Measurements from ENCODE around the gene RALA. TPM values are rescaled to one million over a fixed set of nuclear protein-coding genes. Genes with fewer than 3 reads are reported as not detected.

RALA gene
- total RNA-seq, 1 experiment from 2014 or later, result 36.8 TPM

DNA sequence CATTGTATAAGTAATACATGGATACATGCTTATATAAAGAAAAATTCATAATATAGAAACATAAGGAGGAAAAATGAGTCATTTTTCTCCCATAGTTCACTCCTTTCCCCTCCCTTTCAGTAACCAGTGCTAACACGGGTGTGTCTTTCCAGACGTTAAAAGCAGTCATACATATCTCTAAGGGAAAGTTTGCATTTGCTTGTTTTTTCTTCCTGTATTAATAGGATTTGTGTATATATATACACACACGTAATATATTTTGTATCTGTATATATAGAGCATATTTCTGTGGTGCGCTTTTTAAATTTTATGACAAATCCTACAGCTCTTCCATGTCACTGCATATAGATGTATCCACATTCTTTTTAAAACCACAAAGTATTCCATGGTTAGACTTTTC lies 78.8 kb downstream of the RALA start:
- BruUV-seq (replicated peaks), result no TSS peak
- Histone ChIP-seq H3K4me2 (no peak overlapping the region), H3K4me1 (replicated peaks; ENCODE audit: insufficient read depth) (no peaks in the 10 kb centered on the region), H4K20me1 (ENCODE audit: insufficient read depth) (no peaks in the 10 kb centered on the region), H2AFZ (no peak overlapping the region), H3K9me3 (ENCODE audit: insufficient read depth, low read depth) (no peaks in the 10 kb centered on the region), H3K79me2 (ENCODE audit: low read depth) (no peaks in the 10 kb centered on the region), H3K4me3 (no peak overlapping the region), H3K27ac (no peak overlapping the region), H3K9me2 (ENCODE audit: insufficient read depth) (no peaks in the 10 kb centered on the region), H3F3A (ENCODE audit: insufficient read depth, low read depth) (peaks cover 6% of the 10 kb centered on the region; the same call in 1 of the 2 replicates), H3K27me3 (ENCODE audit: insufficient read depth, low read depth) (no peaks in the 10 kb centered on the region), H3K36me3 (ENCODE audit: low read depth) (peaks cover 6% of the 10 kb centered on the region; the same call in 1 of the 2 replicates)
- TF ChIP-seq EZH2 (IDR thresholded peaks at IDR 0.05; ENCODE audit: low read depth), result no peak
- TF ChIP-seq, protein P1, sequence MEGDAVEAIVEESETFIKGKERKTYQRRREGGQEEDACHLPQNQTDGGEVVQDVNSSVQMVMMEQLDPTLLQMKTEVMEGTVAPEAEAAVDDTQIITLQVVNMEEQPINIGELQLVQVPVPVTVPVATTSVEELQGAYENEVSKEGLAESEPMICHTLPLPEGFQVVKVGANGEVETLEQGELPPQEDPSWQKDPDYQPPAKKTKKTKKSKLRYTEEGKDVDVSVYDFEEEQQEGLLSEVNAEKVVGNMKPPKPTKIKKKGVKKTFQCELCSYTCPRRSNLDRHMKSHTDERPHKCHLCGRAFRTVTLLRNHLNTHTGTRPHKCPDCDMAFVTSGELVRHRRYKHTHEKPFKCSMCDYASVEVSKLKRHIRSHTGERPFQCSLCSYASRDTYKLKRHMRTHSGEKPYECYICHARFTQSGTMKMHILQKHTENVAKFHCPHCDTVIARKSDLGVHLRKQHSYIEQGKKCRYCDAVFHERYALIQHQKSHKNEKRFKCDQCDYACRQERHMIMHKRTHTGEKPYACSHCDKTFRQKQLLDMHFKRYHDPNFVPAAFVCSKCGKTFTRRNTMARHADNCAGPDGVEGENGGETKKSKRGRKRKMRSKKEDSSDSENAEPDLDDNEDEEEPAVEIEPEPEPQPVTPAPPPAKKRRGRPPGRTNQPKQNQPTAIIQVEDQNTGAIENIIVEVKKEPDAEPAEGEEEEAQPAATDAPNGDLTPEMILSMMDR (conservative IDR thresholded peaks at IDR 0.05), result no peak
- CTCF ChIA-PET, result no interaction called here
- intact Hi-C loops (cut with micrococcal nuclease; ENCODE audit: unreplicated experiment), result no loop called here
- DNase-seq, result no peak
- POLR2A ChIA-PET (ENCODE audit: unreplicated experiment), result no interaction called here

DNA sequence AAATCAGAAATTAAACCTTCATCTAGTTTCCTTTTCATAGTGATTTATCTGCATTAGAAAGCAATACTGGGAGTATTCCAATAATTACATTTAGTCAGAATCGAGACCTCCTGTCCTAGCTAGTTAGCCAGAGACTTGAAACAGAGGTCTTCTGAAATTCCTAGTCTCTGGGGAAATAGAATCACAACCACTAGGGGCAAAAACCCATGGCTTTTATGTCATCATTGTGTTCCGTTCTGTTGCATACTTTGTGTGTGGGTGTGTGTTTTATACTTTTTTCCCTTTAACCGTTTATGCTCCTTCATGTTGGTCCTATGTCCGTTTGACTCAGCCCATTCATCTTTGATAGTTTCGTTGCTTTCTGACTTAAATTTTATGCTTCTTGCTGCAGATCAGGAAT lies 79.8 kb downstream of the RALA start:
- Histone ChIP-seq H3K27me3 (ENCODE audit: insufficient read depth, low read depth) (no peaks in the 10 kb centered on the region), H3K9me2 (ENCODE audit: insufficient read depth) (no peaks in the 10 kb centered on the region), H3K36me3 (ENCODE audit: low read depth) (peaks cover 6% of the 10 kb centered on the region; the same call in 1 of the 2 replicates), H3K4me1 (replicated peaks; ENCODE audit: insufficient read depth) (no peaks in the 10 kb centered on the region), H3K4me2 (no peak overlapping the region), H3K79me2 (ENCODE audit: low read depth) (no peaks in the 10 kb centered on the region), H2AFZ (no peak overlapping the region), H3K4me3 (no peak overlapping the region), H3K9me3 (ENCODE audit: insufficient read depth, low read depth) (no peaks in the 10 kb centered on the region), H4K20me1 (ENCODE audit: insufficient read depth) (no peaks in the 10 kb centered on the region), H3F3A (ENCODE audit: insufficient read depth, low read depth) (peaks cover 6% of the 10 kb centered on the region; the same call in 1 of the 2 replicates), H3K27ac (no peak overlapping the region)
- intact Hi-C loops (cut with micrococcal nuclease; ENCODE audit: unreplicated experiment), result no loop called here
- DNase-seq, result no peak
- CTCF ChIA-PET, result no interaction called here
- POLR2A ChIA-PET (ENCODE audit: unreplicated experiment), result no interaction called here
- BruUV-seq (replicated peaks), result no TSS peak
- TF ChIP-seq, protein P1 (conservative IDR thresholded peaks at IDR 0.05), result no peak
- TF ChIP-seq EZH2 (IDR thresholded peaks at IDR 0.05; ENCODE audit: low read depth), result no peak

DNA sequence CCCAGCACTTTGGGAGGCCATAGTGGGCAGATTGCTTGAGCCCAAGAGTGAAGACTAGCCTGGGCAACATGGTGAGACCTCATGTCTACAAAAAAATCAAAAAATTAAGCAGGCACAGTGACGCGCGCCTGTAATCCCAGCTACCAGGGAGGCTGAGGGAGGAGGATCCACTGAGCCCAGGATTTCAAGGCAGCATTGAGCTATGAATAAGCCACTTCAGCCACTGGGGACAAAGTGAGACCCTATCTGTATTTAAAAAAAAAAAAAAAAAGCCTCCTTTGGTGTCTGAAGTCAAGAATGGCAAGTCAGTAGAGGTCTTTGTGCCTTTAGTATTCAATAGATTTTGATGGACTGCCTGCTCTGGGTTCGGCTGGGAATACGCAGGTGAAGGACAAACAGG lies 85.7 kb downstream of the RALA start:
- H3K9me2 ChIP-seq (ENCODE audit: insufficient read depth), result no peaks in the 10 kb centered on the region
- intact Hi-C loops (cut with micrococcal nuclease; ENCODE audit: unreplicated experiment), result no loop called here
- no peaks in the 10 kb centered on the region for H3F3A ChIP-seq (ENCODE audit: insufficient read depth, low read depth)
- ChIA-PET POLR2A (ENCODE audit: unreplicated experiment) (no interaction called here), CTCF (interaction anchor here (0.6 kb wide), 2 partner anchors 115 to 128 kb away, joined by 3 to 4 read pairs; no protein-coding TSS in a partner anchor)
- no peaks in the 10 kb centered on the region for H3K4me1 ChIP-seq (replicated peaks; ENCODE audit: insufficient read depth)
- no peaks in the 10 kb centered on the region; the same call in 1 of the 2 replicates for H3K36me3 ChIP-seq (ENCODE audit: low read depth)
- H3K4me3 ChIP-seq, result no peak overlapping the region
- no peak for DNase-seq
- H4K20me1 ChIP-seq (ENCODE audit: insufficient read depth), result no peaks in the 10 kb centered on the region
- no peak overlapping the region for H3K4me2 ChIP-seq
- no peak overlapping the region for H3K27ac ChIP-seq
- H2AFZ ChIP-seq, result no peak overlapping the region
- peaks cover 6% of the 10 kb centered on the region for H3K9me3 ChIP-seq (ENCODE audit: insufficient read depth, low read depth)
- no peak for TF ChIP-seq EZH2 (IDR thresholded peaks at IDR 0.05; ENCODE audit: low read depth)
- TF ChIP-seq, protein P1 (conservative IDR thresholded peaks at IDR 0.05), result no peak
- H3K79me2 ChIP-seq (ENCODE audit: low read depth), result no peaks in the 10 kb centered on the region
- no TSS peak for BruUV-seq (replicated peaks)
- no peaks in the 10 kb centered on the region for H3K27me3 ChIP-seq (ENCODE audit: insufficient read depth, low read depth)
